ENCODE results near the gene RLN3. TPM values are rescaled to one million over a fixed set of nuclear protein-coding genes. Genes with fewer than 3 reads are reported as not detected.

Gene RLN3
- total and polyA plus RNA-seq, 2 experiments from 2014 or later, result not detected

DNA sequence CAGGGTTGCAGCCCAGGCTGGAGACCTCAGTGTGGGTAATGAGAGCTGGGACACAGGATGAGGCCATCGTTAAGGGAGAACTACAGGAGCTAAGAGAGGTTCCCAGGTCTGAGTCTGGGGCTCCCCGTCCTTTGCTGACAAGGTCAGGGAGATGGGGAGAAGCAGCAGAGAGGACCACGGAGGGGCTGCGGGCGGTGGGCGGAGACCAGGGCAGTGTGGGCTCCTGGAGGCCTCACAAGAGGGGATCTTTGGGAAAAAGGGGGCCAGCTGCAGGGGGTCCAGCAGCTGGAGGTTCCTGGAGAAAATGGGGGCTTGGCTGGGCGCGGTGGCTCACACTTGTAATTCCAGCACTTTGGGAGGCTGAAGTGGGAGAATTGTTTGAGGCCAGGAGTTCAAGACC, 37.9 kb upstream of the RLN3 start (continued):
- TF ChIP-seq, protein P1, sequence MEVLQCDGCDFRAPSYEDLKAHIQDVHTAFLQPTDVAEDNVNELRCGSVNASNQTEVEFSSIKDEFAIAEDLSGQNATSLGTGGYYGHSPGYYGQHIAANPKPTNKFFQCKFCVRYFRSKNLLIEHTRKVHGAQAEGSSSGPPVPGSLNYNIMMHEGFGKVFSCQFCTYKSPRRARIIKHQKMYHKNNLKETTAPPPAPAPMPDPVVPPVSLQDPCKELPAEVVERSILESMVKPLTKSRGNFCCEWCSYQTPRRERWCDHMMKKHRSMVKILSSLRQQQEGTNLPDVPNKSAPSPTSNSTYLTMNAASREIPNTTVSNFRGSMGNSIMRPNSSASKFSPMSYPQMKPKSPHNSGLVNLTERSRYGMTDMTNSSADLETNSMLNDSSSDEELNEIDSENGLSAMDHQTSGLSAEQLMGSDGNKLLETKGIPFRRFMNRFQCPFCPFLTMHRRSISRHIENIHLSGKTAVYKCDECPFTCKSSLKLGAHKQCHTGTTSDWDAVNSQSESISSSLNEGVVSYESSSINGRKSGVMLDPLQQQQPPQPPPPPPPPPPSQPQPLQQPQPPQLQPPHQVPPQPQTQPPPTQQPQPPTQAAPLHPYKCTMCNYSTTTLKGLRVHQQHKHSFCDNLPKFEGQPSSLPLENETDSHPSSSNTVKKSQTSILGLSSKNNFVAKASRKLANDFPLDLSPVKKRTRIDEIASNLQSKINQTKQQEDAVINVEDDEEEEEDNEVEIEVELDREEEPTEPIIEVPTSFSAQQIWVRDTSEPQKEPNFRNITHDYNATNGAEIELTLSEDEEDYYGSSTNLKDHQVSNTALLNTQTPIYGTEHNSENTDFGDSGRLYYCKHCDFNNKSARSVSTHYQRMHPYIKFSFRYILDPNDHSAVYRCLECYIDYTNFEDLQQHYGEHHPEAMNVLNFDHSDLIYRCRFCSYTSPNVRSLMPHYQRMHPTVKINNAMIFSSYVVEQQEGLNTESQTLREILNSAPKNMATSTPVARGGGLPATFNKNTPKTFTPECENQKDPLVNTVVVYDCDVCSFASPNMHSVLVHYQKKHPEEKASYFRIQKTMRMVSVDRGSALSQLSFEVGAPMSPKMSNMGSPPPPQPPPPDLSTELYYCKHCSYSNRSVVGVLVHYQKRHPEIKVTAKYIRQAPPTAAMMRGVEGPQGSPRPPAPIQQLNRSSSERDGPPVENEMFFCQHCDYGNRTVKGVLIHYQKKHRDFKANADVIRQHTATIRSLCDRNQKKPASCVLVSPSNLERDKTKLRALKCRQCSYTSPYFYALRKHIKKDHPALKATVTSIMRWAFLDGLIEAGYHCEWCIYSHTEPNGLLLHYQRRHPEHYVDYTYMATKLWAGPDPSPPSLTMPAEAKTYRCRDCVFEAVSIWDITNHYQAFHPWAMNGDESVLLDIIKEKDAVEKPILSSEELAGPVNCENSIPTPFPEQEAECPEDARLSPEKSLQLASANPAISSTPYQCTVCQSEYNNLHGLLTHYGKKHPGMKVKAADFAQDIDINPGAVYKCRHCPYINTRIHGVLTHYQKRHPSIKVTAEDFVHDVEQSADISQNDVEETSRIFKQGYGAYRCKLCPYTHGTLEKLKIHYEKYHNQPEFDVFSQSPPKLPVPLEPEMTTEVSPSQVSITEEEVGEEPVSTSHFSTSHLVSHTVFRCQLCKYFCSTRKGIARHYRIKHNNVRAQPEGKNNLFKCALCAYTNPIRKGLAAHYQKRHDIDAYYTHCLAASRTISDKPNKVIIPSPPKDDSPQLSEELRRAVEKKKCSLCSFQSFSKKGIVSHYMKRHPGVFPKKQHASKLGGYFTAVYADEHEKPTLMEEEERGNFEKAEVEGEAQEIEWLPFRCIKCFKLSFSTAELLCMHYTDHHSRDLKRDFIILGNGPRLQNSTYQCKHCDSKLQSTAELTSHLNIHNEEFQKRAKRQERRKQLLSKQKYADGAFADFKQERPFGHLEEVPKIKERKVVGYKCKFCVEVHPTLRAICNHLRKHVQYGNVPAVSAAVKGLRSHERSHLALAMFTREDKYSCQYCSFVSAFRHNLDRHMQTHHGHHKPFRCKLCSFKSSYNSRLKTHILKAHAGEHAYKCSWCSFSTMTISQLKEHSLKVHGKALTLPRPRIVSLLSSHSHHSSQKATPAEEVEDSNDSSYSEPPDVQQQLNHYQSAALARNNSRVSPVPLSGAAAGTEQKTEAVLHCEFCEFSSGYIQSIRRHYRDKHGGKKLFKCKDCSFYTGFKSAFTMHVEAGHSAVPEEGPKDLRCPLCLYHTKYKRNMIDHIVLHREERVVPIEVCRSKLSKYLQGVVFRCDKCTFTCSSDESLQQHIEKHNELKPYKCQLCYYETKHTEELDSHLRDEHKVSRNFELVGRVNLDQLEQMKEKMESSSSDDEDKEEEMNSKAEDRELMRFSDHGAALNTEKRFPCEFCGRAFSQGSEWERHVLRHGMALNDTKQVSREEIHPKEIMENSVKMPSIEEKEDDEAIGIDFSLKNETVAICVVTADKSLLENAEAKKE (CRISPR knock-in tag; IDR thresholded peaks at IDR 0.05), result no peak
- TF ChIP-seq JUNB (IDR thresholded peaks at IDR 0.05; ENCODE audit: unreplicated experiment), result no peak
- no peak for TF ChIP-seq ZNF114 (CRISPR knock-in tag; IDR thresholded peaks at IDR 0.05)
- no peak for TF ChIP-seq NANOG (IDR thresholded peaks at IDR 0.05; ENCODE audit: borderline replicate concordance)
- no peak for TF ChIP-seq EZH2 (IDR thresholded peaks at IDR 0.05; ENCODE audit: low read depth, unreplicated experiment)

DNA sequence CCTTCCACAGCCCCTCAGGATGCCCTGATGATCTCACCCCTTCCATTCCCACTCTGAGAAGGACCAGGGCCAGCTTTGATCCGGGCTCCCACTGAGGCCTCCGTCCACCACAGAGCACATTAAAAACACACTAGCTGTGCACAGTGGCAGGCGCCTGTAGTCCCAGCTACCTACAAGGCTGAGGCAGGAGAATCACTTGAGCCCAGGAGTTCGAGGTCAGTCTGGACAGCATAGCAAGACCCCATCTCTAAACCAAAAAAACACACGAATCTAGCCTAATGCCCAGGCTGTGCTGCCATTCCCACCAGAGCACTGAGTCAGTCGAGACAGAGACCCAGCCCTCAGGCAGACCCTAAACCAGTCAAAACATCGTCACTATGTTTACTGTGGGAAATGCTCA, 35.9 kb upstream of the RLN3 start:
- Histone ChIP-seq H3K4me3 (no peak overlapping the region), H3F3A (replicated peaks; ENCODE audit: low read depth) (0 out of 2 replicates have a peak, but pooled peaks cover 2% of the 10 kb centered on the region), H3K36me3 (ENCODE audit: insufficient read depth) (no peaks in the 10 kb centered on the region), H3K27me3 (ENCODE audit: insufficient read depth) (no peaks in the 10 kb centered on the region), H4K20me1 (replicated peaks; ENCODE audit: insufficient read depth) (no peaks in the 10 kb centered on the region), H3K4me2 (no peak overlapping the region), H2AFZ (no peak overlapping the region), H3K4me1 (ENCODE audit: insufficient read depth) (peaks cover 18% of the 10 kb centered on the region), H3K79me2 (replicated peaks; ENCODE audit: insufficient read depth) (no peaks in the 10 kb centered on the region), H3K27ac (ENCODE audit: low read depth) (no peak overlapping the region), H3K9me2 (ENCODE audit: insufficient read depth) (no peaks in the 10 kb centered on the region)
- Mint-ChIP-seq H3K4me3 (no peak overlapping the region), H3K36me3 (ENCODE audit: low read depth) (peaks cover 23% of the 10 kb centered on the region), H3K27me3 (ENCODE audit: insufficient read depth, low read depth, poor library complexity) (peaks cover 19% of the 10 kb centered on the region), H3K4me1 (peaks cover 31% of the 10 kb centered on the region), H3K9me3 (no peaks in the 10 kb centered on the region; the same call in 2 of the 3 replicates), H3K27ac (no peak overlapping the region)
- no peak for ATAC-seq
- DNase-seq (ENCODE audit: low spot score), result no peak
- TF ChIP-seq, protein P2, sequence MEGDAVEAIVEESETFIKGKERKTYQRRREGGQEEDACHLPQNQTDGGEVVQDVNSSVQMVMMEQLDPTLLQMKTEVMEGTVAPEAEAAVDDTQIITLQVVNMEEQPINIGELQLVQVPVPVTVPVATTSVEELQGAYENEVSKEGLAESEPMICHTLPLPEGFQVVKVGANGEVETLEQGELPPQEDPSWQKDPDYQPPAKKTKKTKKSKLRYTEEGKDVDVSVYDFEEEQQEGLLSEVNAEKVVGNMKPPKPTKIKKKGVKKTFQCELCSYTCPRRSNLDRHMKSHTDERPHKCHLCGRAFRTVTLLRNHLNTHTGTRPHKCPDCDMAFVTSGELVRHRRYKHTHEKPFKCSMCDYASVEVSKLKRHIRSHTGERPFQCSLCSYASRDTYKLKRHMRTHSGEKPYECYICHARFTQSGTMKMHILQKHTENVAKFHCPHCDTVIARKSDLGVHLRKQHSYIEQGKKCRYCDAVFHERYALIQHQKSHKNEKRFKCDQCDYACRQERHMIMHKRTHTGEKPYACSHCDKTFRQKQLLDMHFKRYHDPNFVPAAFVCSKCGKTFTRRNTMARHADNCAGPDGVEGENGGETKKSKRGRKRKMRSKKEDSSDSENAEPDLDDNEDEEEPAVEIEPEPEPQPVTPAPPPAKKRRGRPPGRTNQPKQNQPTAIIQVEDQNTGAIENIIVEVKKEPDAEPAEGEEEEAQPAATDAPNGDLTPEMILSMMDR (conservative IDR thresholded peaks at IDR 0.05; ENCODE audit: low read depth in 2 of 2), result no peak
- TF ChIP-seq NANOG (IDR thresholded peaks at IDR 0.05; ENCODE audit: borderline replicate concordance) (no peak), EZH2 (IDR thresholded peaks at IDR 0.05; ENCODE audit: low read depth, unreplicated experiment) (no peak), EZH2phosphoT487 (IDR thresholded peaks at IDR 0.05; ENCODE audit: unreplicated experiment) (no peak), POLR2AphosphoS5 (IDR thresholded peaks at IDR 0.05; ENCODE audit: low read depth) (no peak), CREB1 (CRISPR knock-in tag; IDR thresholded peaks at IDR 0.05; ENCODE audit: low read depth) (no peak), JUNB (IDR thresholded peaks at IDR 0.05; ENCODE audit: unreplicated experiment) (no peak), ZNF331 (CRISPR knock-in tag; IDR thresholded peaks at IDR 0.05; ENCODE audit: low read depth) (no peak)
- TF ChIP-seq, protein P3, sequence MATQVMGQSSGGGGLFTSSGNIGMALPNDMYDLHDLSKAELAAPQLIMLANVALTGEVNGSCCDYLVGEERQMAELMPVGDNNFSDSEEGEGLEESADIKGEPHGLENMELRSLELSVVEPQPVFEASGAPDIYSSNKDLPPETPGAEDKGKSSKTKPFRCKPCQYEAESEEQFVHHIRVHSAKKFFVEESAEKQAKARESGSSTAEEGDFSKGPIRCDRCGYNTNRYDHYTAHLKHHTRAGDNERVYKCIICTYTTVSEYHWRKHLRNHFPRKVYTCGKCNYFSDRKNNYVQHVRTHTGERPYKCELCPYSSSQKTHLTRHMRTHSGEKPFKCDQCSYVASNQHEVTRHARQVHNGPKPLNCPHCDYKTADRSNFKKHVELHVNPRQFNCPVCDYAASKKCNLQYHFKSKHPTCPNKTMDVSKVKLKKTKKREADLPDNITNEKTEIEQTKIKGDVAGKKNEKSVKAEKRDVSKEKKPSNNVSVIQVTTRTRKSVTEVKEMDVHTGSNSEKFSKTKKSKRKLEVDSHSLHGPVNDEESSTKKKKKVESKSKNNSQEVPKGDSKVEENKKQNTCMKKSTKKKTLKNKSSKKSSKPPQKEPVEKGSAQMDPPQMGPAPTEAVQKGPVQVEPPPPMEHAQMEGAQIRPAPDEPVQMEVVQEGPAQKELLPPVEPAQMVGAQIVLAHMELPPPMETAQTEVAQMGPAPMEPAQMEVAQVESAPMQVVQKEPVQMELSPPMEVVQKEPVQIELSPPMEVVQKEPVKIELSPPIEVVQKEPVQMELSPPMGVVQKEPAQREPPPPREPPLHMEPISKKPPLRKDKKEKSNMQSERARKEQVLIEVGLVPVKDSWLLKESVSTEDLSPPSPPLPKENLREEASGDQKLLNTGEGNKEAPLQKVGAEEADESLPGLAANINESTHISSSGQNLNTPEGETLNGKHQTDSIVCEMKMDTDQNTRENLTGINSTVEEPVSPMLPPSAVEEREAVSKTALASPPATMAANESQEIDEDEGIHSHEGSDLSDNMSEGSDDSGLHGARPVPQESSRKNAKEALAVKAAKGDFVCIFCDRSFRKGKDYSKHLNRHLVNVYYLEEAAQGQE (IDR thresholded peaks at IDR 0.05; ENCODE audit: unreplicated experiment), result no peak
- TF ChIP-seq, protein P4, sequence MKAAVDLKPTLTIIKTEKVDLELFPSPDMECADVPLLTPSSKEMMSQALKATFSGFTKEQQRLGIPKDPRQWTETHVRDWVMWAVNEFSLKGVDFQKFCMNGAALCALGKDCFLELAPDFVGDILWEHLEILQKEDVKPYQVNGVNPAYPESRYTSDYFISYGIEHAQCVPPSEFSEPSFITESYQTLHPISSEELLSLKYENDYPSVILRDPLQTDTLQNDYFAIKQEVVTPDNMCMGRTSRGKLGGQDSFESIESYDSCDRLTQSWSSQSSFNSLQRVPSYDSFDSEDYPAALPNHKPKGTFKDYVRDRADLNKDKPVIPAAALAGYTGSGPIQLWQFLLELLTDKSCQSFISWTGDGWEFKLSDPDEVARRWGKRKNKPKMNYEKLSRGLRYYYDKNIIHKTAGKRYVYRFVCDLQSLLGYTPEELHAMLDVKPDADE (IDR thresholded peaks at IDR 0.05), result no peak
